Kasumi-1 (cell line): Measurements from ENCODE around the gene PCDHB3.
"Not testable (repeated sequence)": the region's sequence is repeated elsewhere in the genome, so short reads cannot be mapped to it uniquely, and the experiment has no call there.

Experiments
- DNase-seq, 2 experiments: peaks; one replicate each; lab custom pipeline; 2025; lab: John Stamatoyannopoulos, UW

The PCDHB3 gene

GRCh38 chr5:141100243-141100805 is at the start of gene PCDHB3:
TSS of gene PCDHB3 (plus strand) at chr5:141100473. CDS start at chr5:141100650, 177 bp downstream.
- DNase-seq = no peak

- DNase-seq = no peak
Observed at GRCh38 chr5:141050622-141051520, 49.4 kb upstream of the PCDHB3 start, which contains the start of gene PCDHB1. TSS of gene PCDHB1 (plus strand) at chr5:141051374. CDS start at chr5:141051471, 97 bp downstream.

GRCh38 chr5:141051521-141051866 is 48.8 kb upstream of the PCDHB3 start:
- no peak for DNase-seq

GRCh38 chr5:141077826-141078225 is 22.4 kb upstream of the PCDHB3 start:
- no peak for DNase-seq

GRCh38 chr5:141082228-141082627 is 18.0 kb upstream of the PCDHB3 start:
- DNase-seq = no peak

GRCh38 chr5:141084487-141084989 is 15.7 kb upstream of the PCDHB3 start:
- DNase-seq = no peak

GRCh38 chr5:141094481-141095262 is 5.6 kb upstream of the PCDHB3 start, which contains the start of gene PCDHB2:
TSS of gene PCDHB2 (plus strand) at chr5:141094615. CDS start at chr5:141094791, 176 bp downstream.
- no peak for DNase-seq

- no peak for DNase-seq
Observed at GRCh38 chr5:141095263-141095641, 5.0 kb upstream of the PCDHB3 start.

GRCh38 chr5:141096181-141096580 is 4.1 kb upstream of the PCDHB3 start:
- DNase-seq = not testable (repeated sequence)

- DNase-seq = not testable (repeated sequence)
Observed at GRCh38 chr5:141096586-141096985, 3.7 kb upstream of the PCDHB3 start.

GRCh38 chr5:141101059-141101458 is 786 bp downstream of the PCDHB3 start:
- DNase-seq = no peak

- not testable (repeated sequence) for DNase-seq
Observed at GRCh38 chr5:141102070-141102469, 1.8 kb downstream of the PCDHB3 start.

- not testable (repeated sequence) for DNase-seq
Observed at GRCh38 chr5:141102471-141102870, 2.2 kb downstream of the PCDHB3 start.

- DNase-seq = no peak
Observed at GRCh38 chr5:141105350-141105749, 5.1 kb downstream of the PCDHB3 start.

- DNase-seq = no peak
Observed at GRCh38 chr5:141119250-141119649, 19.0 kb downstream of the PCDHB3 start.

GRCh38 chr5:141121563-141121962 is 21.3 kb downstream of the PCDHB3 start, which contains the start of gene PCDHB4:
TSS of gene PCDHB4 (plus strand) at chr5:141121818. CDS start at chr5:141121999, 181 bp downstream.
- no peak for DNase-seq

GRCh38 chr5:141121985-141122384 is 21.7 kb downstream of the PCDHB3 start:
- no peak for DNase-seq

- DNase-seq = not testable (repeated sequence)
Observed at GRCh38 chr5:141123396-141124135, 23.3 kb downstream of the PCDHB3 start.

- no peak for DNase-seq
Observed at GRCh38 chr5:141127305-141127704, 27.0 kb downstream of the PCDHB3 start.

GRCh38 chr5:141135030-141135717 is 34.9 kb downstream of the PCDHB3 start, which contains the start of gene PCDHB5:
TSS of gene PCDHB5 (plus strand) at chr5:141135206. CDS start at chr5:141135435, 229 bp downstream.
- no peak for DNase-seq
